Ureter (tissue), 1 donor: Measurements from ENCODE around the gene ZNF532. TPM values are rescaled to one million over a fixed set of nuclear protein-coding genes. Genes with fewer than 3 reads are reported as not detected.
A peak's percentile ranks its signal among the peaks of the same experiment; 100 is the strongest.
"Not testable (repeated sequence)": the region's sequence is repeated elsewhere in the genome, so short reads cannot be mapped to it uniquely, and the experiment has no call there.

Source experiments
- DNase-seq: peaks from one replicate; pipeline ENCODE4 v3.0.0-alpha.2; 2020; ENCODE audit warnings: low spot score
- total RNA-seq: library from RNA; stranded (reverse); gene quantifications from one replicate; pipeline ENCODE4 v1.2.4, GENCODE V29; 2023
- donor health status: DM: yes; HTN: yes; CAD: no.

The ZNF532 gene
- total RNA-seq, 1 donor from 2014 or later: 114 TPM

DNA sequence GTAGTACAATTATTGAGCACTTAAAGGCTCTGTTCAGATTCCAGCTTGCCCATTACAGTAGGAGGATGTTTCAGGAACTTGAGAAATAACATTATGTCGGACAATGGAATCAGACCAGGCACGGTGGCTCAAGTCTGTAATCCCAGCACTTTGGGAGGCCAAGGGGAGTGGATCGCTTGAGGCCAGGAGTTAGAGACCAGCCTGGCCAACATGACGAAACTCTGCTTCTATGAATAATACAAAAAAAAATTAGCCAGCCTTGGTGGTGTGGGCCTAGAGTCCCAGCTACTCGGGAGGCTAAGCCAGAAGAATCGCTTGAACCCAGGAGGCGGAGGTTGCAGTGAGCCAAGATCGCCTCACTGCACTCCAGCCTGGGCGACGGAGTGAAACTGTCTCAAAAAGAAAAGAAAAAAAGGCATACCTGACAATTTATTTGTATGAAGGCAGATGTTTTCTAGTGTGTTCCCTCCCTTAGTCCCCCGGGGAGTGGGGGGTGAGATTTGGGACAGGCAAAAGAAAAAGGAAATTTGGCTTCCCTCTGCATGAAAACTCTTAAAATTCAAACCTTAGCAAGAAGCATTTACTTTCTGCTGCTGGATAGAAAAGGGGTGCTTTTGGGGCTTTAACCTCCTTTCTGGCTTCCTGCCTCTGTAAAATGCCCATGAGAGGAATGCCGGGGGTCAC is 13.7 kb upstream of the ZNF532 start:
- no peak for DNase-seq

GRCh38 chr18:58851856-58852255 is 12.8 kb upstream of the ZNF532 start:
- no peak for DNase-seq

- no peak for DNase-seq
Observed at GRCh38 chr18:58852629-58853028, 12.0 kb upstream of the ZNF532 start.

- no peak for DNase-seq
Observed at GRCh38 chr18:58853561-58853960, 11.1 kb upstream of the ZNF532 start.

GRCh38 chr18:58855521-58855920 is 9.2 kb upstream of the ZNF532 start:
- not testable (repeated sequence) for DNase-seq

GRCh38 chr18:58856881-58857280 is 7.8 kb upstream of the ZNF532 start:
- no peak for DNase-seq

DNA sequence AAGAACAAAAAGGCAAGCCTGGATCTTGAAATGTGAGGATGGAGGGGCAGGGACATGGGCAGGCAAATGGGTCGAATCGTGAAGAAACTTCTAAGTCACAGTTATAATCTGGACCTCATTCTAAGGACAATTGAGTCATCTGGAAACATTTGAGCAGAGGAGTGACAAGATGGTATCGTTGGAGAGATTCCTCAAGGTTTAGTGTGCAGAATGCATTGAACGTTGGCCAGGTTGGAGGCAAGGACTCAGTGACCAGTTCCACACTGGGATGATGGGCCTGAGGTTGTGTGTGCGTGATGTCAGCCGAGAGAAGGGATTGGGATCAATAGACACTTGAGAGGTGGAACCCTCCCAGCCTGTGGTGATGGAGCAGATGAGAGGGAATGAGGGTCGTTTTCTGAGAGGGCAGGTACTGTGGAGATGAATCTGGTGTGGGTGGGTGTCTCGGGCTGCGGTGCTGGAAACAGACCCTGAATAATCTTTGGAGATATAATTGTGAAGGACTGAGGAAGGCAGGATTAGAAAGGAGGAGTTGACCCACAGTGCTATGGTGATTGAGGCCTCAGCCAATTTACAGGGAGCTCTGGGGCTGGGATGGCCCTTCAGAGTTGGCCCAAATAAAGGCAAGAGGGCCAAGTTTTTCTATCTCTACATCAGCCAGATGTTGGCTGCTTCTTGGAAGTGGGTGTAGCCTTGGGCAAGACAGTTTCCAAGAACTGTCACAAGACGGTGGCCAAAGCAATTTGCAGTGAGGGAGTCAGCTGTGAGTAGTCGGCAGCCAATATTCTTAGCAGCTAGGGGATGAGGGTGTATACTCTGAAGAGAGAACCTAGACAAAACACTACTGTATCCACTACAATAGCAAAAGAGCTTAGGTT is 5.8 kb upstream of the ZNF532 start:
- DNase-seq: peak; percentile 75

DNA sequence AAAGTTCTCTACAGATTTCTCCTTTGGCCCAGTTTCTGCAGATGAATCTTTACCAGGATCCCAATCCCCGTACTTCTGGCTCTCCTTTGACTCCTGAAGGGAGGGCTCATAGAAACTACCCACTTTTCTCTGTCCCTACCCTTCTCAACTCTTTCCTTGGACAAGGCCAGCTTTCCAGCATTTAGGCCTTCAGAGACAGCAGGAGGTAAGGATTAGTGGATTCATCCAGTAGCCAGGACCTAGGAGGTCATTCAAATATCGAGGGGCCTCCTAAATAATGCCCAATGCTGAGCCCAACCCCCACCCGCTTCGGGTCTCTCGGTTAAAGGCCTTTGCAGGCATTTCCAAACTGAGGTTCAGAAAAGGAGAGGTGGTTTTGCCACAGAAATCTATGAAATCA is 4.8 kb upstream of the ZNF532 start:
- no peak for DNase-seq

DNA sequence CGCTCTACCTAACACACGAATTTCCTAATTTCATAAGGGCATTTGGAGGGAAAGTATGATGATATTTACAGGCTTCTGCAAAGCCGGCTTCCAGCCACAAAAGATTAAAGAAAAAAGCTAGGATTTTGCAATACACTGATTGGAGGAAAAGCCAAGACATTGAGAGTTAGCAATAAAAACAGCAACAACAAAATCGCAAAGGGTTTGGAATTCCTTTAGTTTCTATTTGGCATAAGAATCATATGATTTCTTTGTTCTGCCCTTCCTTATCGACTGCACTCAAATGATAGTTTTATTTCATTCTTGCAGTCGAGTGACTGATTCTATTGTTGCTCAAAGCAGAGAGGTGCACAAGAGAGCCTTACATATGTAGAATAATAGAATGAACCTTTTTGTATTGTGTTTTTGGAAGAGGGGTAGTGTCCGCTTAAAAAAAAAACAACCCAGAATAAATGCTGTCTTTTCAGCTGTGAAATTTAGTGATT is 3.9 kb upstream of the ZNF532 start:
- DNase-seq: no peak

- DNase-seq: no peak
Observed at GRCh38 chr18:58861353-58861752, 3.3 kb upstream of the ZNF532 start.

DNA sequence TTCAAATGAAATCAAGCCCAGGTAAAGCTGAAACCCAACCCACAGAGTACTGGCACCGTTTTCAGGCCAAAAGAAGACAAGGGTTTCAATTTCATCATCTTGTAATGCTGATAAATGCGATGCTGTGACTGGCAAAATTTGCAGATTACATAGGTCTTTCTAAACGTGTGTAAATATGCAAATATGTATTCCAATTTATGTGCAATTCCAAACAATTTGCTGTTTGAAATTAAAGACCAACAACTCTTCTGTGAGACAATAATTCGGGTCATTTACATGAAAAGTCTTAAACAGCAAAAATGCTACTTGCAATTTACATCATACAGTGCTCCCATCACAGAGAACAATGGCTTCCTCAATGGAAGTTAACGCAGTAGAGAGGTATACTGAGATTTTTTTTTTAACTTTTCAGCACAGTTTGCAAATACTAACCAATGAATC is 2.8 kb upstream of the ZNF532 start:
- DNase-seq: no peak

- DNase-seq: no peak
Observed at GRCh38 chr18:58862356-58862755, 2.3 kb upstream of the ZNF532 start.

GRCh38 chr18:58862851-58863538 is 1.7 kb upstream of the ZNF532 start:
- no peak for DNase-seq

DNA sequence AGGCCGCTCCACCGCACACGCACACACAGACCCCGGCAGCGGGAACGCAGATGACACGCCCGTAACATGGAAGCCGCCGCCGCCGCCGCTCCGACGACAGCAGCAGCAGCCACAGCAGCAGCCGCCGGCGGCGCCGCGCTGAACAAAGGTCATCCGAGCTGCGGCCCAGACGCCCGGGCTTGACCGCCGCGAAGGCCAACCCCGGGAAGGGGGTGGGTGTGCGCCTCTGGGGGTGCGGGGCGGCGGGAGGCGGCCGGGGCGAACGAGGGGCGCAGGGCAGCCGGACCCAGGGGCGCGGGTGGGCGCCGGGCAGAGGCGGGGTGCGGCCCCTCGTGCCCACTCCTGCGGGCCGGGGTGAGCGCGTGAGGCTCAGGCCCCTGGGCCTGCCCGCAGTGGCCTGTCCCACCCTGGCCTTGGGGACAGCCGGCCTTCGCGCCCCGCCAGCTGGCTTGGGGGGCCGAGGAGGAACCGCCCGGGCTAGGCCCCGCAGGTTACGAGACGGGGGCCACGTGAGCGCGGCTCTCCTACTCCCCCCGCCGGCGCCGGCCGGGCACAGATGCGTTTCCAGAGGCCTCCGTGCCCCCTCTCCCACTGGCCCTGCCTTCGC is 1.0 kb upstream of the ZNF532 start:
- DNase-seq: peak; percentile 53

DNA sequence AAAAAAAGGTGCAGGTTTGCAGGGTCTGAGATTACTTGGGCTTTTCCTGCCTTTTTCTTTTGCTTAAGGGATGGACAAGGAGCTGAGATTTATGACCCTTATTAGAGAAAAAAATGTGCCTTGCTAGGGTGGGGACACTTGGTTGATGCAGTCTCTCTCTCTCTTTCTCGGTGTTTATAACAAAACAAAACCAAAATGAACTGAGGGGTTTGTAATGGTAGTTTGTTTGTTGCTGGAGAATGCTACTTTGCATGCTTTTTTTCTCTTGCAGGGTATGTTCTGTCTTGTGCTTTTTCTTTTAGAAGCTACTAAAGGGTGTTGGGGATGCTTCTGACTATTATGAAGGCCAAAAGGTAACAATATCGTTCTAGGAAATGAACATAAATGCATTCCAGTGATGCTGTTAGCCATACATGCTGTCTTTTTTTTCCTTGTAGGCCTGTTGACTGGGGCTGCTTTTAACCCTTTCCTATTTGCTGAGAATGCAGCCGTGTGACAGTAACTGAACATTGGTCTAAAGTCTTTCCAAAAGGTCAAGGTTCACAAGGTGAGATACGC is 435 bp downstream of the ZNF532 start:
- no peak for DNase-seq

DNA sequence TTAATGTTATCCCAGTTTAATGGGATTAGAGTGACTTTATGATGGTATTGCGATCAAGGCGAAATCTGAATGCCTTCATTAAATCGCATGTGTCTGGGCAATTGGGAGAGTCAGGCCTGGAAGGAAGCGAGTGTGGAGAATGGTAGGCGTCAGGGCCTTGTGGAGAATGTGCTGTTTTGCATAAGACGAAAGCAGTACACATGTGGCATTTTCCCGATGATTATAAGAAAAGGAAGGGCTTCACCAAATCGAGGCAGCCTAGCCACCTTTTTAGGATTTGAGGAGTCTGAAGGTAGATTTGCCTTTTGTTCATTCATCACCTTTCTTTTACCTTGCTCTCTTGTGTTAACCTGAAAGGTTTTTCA is 1.0 kb downstream of the ZNF532 start:
- DNase-seq: peak; percentile 30

DNA sequence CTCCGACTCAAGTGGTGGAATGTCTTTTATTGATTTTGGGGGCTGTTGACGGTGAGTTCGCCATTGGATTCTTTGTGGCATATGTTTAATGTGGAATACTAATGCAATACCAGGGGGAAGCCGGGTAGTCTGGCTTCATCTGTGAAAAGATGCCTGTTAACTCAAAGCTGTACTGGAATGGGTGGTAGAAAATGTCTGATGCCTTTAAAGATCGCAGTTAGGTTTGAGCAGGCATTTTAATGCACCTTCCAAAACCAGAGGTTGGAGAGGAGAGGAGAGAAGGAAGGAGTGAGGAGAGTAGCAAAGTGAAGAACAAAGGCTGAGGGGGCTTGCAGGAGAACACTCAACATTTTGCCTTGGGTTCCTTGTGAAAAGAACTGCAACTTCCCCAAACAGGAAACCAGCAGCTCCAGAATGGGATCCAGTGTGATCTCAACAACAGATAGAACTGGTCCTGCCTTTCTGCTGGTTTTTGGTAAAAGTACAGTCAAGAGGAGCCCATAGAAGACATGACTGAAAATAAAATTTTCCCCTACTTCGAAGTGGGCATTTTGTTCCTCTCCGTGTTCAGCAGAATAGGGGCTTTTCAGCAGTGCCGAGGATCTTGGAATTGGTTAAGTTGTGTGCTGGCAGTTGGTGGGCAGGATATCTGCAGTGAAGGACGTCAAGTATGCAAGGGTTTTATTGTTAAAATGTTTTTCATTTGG is 1.5 kb downstream of the ZNF532 start:
- DNase-seq: no peak

- no peak for DNase-seq
Observed at GRCh38 chr18:58866773-58867150, 2.1 kb downstream of the ZNF532 start.

GRCh38 chr18:58867281-58867961 is 2.7 kb downstream of the ZNF532 start:
- peak; percentile 28 for DNase-seq

- DNase-seq: no peak
Observed at GRCh38 chr18:58868440-58868839, 3.8 kb downstream of the ZNF532 start.
